GM12864 (cell line): ENCODE results near the gene MYO16.

Experiments used
- DNase-seq: peaks from one replicate; pipeline ENCODE4 v3.0.0-alpha.2; 2011; ENCODE audit warnings: low read depth
- H3K4me3 ChIP-seq: 2 replicates; pipeline ENCODE4 v1.5.1; 2011; ENCODE audit warnings: mild to moderate bottlenecking, low read depth, low read length, control low read depth
- TF ChIP-seq, protein P1 (sequence below): IDR thresholded peaks from 2 replicates; pipeline ENCODE4 v1.5.1; 2011; ENCODE audit warnings: low read depth, mild to moderate bottlenecking, moderate library complexity, low read length, control low read depth, inconsistent platforms; ENCODE audit errors: missing control alignments

The MYO16 gene

DNA sequence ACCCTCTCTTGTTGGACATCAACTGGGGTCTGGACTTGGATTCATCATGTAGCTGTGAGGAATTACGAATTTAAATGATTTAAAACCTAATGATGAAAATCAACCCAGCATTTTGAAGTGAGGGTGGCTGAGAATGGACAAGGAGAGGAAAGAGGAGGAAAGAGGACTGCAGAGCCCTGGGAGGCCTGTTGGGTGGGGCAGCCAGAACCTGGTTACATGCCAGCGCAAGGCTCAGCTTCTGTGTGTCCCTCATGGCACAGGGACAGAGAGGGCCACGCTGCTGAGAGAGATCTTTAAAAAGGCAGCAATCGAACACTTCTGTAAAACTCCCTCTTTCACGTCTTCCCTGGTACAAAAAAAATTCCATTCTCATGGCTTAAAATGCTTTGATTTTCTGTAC, 292.7 kb downstream of the MYO16 start:
- H3K4me3 ChIP-seq, result no peak overlapping the region
- no peak for DNase-seq
- TF ChIP-seq, protein P1, sequence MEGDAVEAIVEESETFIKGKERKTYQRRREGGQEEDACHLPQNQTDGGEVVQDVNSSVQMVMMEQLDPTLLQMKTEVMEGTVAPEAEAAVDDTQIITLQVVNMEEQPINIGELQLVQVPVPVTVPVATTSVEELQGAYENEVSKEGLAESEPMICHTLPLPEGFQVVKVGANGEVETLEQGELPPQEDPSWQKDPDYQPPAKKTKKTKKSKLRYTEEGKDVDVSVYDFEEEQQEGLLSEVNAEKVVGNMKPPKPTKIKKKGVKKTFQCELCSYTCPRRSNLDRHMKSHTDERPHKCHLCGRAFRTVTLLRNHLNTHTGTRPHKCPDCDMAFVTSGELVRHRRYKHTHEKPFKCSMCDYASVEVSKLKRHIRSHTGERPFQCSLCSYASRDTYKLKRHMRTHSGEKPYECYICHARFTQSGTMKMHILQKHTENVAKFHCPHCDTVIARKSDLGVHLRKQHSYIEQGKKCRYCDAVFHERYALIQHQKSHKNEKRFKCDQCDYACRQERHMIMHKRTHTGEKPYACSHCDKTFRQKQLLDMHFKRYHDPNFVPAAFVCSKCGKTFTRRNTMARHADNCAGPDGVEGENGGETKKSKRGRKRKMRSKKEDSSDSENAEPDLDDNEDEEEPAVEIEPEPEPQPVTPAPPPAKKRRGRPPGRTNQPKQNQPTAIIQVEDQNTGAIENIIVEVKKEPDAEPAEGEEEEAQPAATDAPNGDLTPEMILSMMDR, result no peak

DNA sequence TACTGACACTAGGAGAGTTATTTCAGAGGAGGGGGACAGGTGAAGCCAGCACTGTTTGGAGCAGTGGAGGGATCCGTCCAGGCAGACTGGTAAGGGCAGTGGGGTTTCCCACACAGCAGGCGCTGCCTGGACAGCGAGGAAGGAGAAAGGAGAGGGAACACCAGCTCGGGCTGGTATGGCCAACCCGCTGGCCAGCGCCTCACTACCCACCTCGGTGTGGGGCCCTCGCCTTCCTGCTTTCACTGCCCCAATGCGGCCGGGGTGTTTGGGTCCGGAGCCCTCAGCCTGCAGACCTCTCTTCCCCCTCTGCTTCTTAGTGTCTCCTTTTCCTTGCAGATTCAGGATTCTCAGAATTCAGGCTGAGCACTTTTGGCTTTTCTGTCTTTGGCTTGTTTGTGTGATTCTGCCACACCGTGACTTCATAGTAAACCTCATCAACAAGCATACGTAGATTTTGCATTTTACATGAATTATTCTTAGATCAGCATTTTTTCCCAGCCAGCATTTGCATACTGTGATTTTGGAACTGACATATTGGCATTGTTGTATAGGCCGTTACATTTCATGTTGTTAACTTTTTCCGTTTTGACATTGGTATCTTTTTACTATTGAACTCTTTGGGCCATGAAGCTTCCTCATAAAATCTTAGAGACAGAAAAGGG, 294.1 kb downstream of the MYO16 start:
- no peak for DNase-seq
- TF ChIP-seq, protein P1, result no peak

DNA sequence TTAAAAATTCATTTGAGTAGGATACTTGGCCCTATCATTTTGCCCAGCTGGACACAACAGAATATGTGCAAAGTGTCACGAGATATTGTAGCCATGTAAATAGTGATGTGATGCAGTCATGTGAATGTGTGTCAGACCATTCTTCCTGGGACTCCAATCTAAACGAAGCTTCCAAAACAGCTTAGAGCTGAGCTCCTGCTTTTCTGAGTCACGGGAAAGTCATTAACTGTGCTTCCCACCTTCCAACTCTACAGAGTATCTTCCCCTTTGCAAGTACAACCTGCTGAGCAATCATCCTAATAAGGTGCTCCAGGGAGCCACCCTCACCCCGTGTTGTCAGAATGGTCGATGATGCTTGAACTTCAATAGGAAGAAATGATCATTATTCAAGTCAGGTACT, 294.7 kb downstream of the MYO16 start:
- H3K4me3 ChIP-seq, result no peak overlapping the region
- TF ChIP-seq, protein P1, result no peak
- no peak for DNase-seq

More for the DNA sequence above, 294.1 kb downstream of the MYO16 start:
- H3K4me3 ChIP-seq, result no peak overlapping the region

DNA sequence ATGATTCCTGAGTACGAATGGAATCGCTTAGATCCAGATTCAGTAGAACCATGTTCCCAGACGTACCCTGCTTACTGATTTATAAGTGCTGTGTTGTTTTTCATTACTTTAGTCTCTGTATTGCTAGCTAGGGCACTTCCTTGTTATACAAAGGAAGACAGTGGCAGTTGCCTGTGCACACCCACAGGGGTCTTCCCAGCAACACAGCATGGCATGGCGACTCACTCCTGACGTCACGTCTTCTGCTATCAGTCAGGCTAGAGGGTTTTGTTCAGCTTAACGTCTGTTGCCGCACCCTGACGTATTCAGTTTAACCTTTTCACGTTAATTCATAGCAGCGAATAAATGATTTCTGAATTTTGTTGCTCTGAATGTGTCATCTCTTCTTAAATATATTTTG, 295.1 kb downstream of the MYO16 start:
- DNase-seq, result no peak
- H3K4me3 ChIP-seq, result no peak overlapping the region
- TF ChIP-seq, protein P1, result no peak

DNA sequence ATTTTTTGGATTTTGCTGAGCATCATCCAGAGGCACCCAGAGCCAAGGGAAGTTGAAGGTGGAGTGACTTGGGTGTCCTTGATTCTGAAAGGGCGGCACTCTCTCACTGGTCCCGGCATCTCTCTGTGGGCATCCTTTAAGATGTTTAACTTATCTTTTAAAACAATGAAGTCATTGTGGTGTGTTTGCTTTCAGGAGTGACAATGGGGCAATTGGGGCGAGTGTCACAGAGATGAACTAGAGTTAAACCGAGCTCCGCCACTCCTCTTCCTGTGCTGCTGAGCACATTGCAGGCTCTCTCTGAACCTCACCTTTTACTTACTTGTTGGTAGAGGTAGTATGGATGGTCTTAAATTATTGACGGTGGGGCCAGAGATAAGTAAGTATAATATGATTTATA, 295.7 kb downstream of the MYO16 start:
- no peak for DNase-seq
- TF ChIP-seq, protein P1, result no peak
- no peak overlapping the region for H3K4me3 ChIP-seq

DNA sequence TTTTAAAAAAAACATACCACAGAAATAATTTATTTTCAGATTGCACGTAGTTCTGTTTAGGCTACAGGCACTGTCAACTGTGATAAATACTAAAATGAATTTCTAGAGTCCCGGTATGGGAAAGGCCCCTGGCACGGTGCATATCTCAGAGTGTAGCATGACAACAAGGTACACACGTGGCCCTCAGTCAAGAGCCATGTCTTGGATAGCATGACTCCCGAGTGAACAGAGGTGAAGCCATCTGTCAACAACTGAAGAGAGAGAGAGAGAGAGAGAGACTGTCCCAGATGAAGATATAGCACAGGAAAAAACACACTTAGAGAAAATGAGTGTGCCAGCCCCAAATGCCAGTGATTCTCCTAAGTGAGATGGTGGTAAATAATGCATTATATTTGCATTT, 297.5 kb downstream of the MYO16 start:
- TF ChIP-seq, protein P1, result no peak
- DNase-seq, result no peak
- no peak overlapping the region for H3K4me3 ChIP-seq

DNA sequence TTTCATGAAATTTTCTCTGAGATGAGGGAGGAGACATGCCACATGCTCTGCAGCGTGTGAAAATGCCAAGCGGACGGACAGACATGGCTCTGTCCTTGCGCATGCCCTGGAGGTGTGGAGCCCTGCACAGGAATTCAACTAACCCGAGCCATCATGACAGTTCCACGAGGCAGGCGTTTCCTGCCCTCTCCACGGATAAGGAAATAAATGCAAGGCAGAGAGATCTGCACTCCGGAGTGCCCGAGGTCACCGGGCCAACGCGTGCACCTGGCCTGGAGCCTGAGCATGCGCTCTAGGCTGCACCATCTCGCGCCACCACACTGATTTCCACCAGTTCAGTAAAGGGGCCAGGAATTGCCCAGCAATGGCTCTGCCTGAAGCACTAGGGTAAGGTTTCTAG, 298.2 kb downstream of the MYO16 start:
- H3K4me3 ChIP-seq, result no peak overlapping the region
- no peak for DNase-seq
- TF ChIP-seq, protein P1, result no peak
